Ovary (tissue), 9 donors: ENCODE measurements around the gene PIK3CD. TPM values are rescaled to one million over a fixed set of nuclear protein-coding genes. Genes with fewer than 3 reads are reported as not detected.
"Not testable (repeated sequence)": the region's sequence is repeated elsewhere in the genome, so short reads cannot be mapped to it uniquely, and the experiment has no call there.

Experiments
- DNase-seq, 5 donors: peaks; one replicate each; pipeline ENCODE4 v3.0.0-alpha.2; 2019 to 2020
- H3K27ac ChIP-seq, 2 donors: fragments of 200-600 bp; one replicate each; pipeline versions ENCODE4 v1.5.1 to v1.8.0; 2019 to 2022
- H3K27me3 ChIP-seq: fragments of 200-600 bp; one replicate; pipeline ENCODE4 v1.8.0; 2022
- H3K36me3 ChIP-seq: fragments of 200-600 bp; sonication (generic); one replicate; pipeline ENCODE4 v1.5.1; 2019
- H3K4me1 ChIP-seq: one replicate; pipeline ENCODE4 v1.8.1; 2013; ENCODE audit warnings: mild to moderate bottlenecking, moderate library complexity; ENCODE audit not compliant: insufficient read depth
- H3K4me3 ChIP-seq: fragments of 200-600 bp; sonication (generic); one replicate; pipeline ENCODE4 v1.5.1; 2017
- H3K9me3 ChIP-seq, 2 donors: fragments of 200-600 bp in 1 of 2; sonication (generic) in 1 of 2; one replicate each; pipeline versions ENCODE4 v1.5.1 to v1.8.1; 2013 to 2019; ENCODE audit warnings: mild to moderate bottlenecking in 1 of 2, moderate library complexity in 1 of 2
- EP300 ChIP-seq: sonication (generic); formaldehyde crosslinking; IDR thresholded peaks from one replicate; pipeline ENCODE4 v1.6.1; 2017; ENCODE audit warnings: antibody characterized with exemption
- POLR2A ChIP-seq: fragments of 450-650 bp; IDR thresholded peaks from one replicate; pipeline ENCODE4 v1.6.1; 2017; ENCODE audit warnings: antibody characterized with exemption, mild to moderate bottlenecking, moderate library complexity
- WGBS, 3 donors: extraction: QIAGEN DNeasy Blood & Tissue Kit in 1 of 3; methylation state at CpG; one replicate each; pipeline versions ENCODE4 v1.1.5 to v1.1.7; 2013 to 2017; 5-methylcytosine and 5-hydroxymethylcytosine counted together
- intact Hi-C, 4 donors: fragments of 100-400 bp; cut with DNase I; formaldehyde crosslinking; loops; one replicate each; pipeline versions ENCODE4 v1.11.0 to v1.15.1; 2022 to 2023
- polyA plus RNA-seq, 2 donors: library from polyadenylated mRNA; stranded (reverse); fragments of 200-250 nt in 1 of 2; fragments of 350-450 nt in 1 of 2; fragmentation: Illumina TruSeq in 1 of 2; extraction: RNeasy Lipid Tissue Mini Kit (QIAGEN cat#74804) in 1 of 2; gene quantifications; one replicate each; pipeline ENCODE4 v1.2.3, GENCODE V29; 2013 to 2014
- total RNA-seq, 7 donors: library from RNA; depleted of rRNA in 2 of 7; stranded (reverse); fragments of >200 nt in 2 of 7; fragmentation: NEBNext Ultra II Directional in 3 of 7; extraction: Animal tissue kit (Norgen Biotek cat#: 25700) in 3 of 7; gene quantifications; one replicate each; pipeline versions ENCODE4 v1.1.0 to v1.2.4, GENCODE V29; 2016 to 2023
- TF ChIP-seq, protein P1 (sequence below), 3 donors: fragments of 450-650 bp in 2 of 3; fragments of 200-600 bp in 1 of 3; IDR thresholded peaks; one replicate each; pipeline versions ENCODE4 v1.5.1 to v1.8.0; 2016 to 2022; ENCODE audit warnings: antibody characterized with exemption in 3 of 3, mild to moderate bottlenecking in 1 of 3
- donor health status: DM: no; HTN: no; CAD: no; lungs with moderate emphysema.
- donor health status: DM: no; HTN: no; CAD: no.
- donor health status: Bipolar disorder and iron deficiency.
- donor health status: DM: yes; HTN: yes; CAD: no.
- donor health status: DM: no; HTN: no; CAD: no.
- donor health status: DM: yes; HTN: yes; CAD: no.

The PIK3CD gene
- total and polyA plus RNA-seq, 9 donors: 3.7 to 9.2 (median 8.0) TPM

DNA sequence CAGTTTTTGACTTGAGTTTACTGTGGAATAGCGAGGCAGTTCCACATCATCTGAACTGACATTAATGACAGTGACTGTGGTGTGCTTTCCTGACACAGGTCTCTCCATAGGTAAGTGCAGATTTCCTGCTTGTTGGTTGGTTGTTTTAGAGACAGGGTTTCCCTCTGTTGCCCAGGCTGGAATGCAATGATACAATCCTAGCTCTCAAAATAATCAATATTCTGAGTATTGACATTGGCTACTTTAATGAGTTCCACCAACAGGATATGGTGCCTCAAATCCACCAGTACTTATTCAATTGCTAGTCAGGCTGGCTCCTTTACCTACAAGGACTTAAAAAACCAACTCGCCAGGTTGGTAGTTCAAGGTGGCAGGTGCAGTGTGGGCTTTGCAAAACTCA is 108.4 kb downstream of the PIK3CD start:
- no peaks in the 10 kb centered on the region for H3K27me3 ChIP-seq
- H3K4me3 ChIP-seq: no peak overlapping the region
- 95 to 96% (median 95%) methylated on average over 2 of the region's 2 CpGs for WGBS, 3 donors
- H3K27ac ChIP-seq: no peak overlapping the region
- TF ChIP-seq, protein P1, sequence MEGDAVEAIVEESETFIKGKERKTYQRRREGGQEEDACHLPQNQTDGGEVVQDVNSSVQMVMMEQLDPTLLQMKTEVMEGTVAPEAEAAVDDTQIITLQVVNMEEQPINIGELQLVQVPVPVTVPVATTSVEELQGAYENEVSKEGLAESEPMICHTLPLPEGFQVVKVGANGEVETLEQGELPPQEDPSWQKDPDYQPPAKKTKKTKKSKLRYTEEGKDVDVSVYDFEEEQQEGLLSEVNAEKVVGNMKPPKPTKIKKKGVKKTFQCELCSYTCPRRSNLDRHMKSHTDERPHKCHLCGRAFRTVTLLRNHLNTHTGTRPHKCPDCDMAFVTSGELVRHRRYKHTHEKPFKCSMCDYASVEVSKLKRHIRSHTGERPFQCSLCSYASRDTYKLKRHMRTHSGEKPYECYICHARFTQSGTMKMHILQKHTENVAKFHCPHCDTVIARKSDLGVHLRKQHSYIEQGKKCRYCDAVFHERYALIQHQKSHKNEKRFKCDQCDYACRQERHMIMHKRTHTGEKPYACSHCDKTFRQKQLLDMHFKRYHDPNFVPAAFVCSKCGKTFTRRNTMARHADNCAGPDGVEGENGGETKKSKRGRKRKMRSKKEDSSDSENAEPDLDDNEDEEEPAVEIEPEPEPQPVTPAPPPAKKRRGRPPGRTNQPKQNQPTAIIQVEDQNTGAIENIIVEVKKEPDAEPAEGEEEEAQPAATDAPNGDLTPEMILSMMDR (IDR thresholded peaks at IDR 0.05): no peak
- TF ChIP-seq POLR2A (no peak), EP300 (no peak)
- peaks cover 2% of the 10 kb centered on the region for H3K4me1 ChIP-seq
- intact Hi-C loops: no loop called here
- H3K9me3 ChIP-seq: no peaks in the 10 kb centered on the region
- no peak for DNase-seq
- no peaks in the 10 kb centered on the region for H3K36me3 ChIP-seq

DNA sequence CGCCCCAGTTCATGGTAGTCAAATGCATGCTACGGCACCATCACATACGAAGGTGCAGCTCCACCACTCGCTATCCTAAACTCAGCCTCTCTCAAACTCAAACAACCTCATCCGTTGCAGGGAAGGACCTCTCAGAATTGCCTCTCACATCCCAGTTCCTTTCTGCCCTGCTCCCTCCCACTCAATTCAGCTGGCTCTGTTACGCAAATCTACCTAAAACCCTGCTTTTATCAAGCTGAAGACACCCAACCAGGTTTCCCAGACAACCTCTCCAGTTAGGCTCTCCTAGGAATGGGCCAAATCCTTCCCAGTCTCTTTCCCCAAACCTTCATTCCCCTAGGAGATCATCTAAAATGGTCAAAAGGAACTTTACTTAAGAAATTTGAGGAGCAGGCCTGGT is 109.3 kb downstream of the PIK3CD start:
- Histone ChIP-seq H3K27ac (no peak overlapping the region), H3K9me3 (no peaks in the 10 kb centered on the region), H3K4me1 (peaks cover 2% of the 10 kb centered on the region), H3K4me3 (no peak overlapping the region), H3K36me3 (no peaks in the 10 kb centered on the region), H3K27me3 (no peaks in the 10 kb centered on the region)
- intact Hi-C loops: no loop called here
- DNase-seq: no peak
- WGBS, 3 donors: 97 to 99% (median 98%) methylated on average over 6 of the region's 6 CpGs
- TF ChIP-seq, protein P1 (IDR thresholded peaks at IDR 0.05): no peak
- no peak for TF ChIP-seq EP300
- TF ChIP-seq POLR2A: no peak

DNA sequence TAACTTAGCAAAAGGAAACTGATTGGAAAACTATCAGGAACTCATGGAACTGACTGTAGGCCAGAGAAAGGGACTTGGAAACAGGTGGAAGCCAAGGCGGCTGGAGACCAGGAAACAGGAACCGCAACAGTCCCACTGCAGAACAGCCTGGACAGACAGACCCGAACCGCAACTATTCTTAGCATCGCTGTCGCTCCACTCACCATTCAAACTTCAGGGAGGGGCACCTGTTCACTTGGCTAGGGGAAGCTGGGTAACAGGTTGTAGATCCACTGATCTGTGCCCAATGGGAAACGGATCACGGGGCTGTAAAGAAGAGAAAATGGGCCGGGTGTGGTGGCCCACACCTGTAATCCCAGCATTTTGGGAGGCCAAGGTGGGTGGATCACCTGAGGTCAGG is 110.3 kb downstream of the PIK3CD start:
- TF ChIP-seq, protein P1 (IDR thresholded peaks at IDR 0.05): no peak
- TF ChIP-seq POLR2A: no peak
- TF ChIP-seq EP300: no peak
- Histone ChIP-seq H3K27me3 (no peaks in the 10 kb centered on the region), H3K4me1 (peaks cover 2% of the 10 kb centered on the region), H3K27ac (no peak overlapping the region), H3K9me3 (no peaks in the 10 kb centered on the region), H3K4me3 (no peak overlapping the region), H3K36me3 (no peaks in the 10 kb centered on the region)
- WGBS, 3 donors: 94 to 97% (median 96%) methylated on average over 9 of the region's 9 CpGs
- intact Hi-C loops: no loop called here
- DNase-seq: no peak

DNA sequence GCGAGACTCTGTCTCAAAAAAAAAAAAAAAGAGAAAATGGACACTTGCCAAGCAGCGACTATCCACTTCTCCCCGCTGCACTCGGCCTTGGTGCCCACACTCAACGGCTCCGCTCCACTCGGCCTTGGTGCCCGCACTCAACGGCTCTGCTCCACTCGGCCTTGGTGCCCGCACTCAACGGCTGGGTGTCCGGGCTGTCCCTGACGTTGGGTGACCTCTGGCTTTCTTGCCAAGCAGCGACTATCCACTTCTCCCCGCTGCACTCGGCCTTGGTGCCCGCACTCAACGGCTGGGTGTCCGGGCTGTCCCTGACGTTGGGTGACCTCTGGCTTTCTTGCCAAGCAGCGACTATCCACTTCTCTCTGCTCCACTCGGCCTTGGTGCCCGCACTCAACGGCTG is 110.9 kb downstream of the PIK3CD start:
- DNase-seq, H3K4me3 ChIP-seq, H3K36me3 ChIP-seq, intact Hi-C loops, H3K9me3 ChIP-seq, H3K4me1 ChIP-seq, H3K27ac ChIP-seq, H3K27me3 ChIP-seq: not testable (repeated sequence)
- WGBS, 3 donors: 91 to 94% (median 92%) methylated on average over 25 of the region's 25 CpGs

DNA sequence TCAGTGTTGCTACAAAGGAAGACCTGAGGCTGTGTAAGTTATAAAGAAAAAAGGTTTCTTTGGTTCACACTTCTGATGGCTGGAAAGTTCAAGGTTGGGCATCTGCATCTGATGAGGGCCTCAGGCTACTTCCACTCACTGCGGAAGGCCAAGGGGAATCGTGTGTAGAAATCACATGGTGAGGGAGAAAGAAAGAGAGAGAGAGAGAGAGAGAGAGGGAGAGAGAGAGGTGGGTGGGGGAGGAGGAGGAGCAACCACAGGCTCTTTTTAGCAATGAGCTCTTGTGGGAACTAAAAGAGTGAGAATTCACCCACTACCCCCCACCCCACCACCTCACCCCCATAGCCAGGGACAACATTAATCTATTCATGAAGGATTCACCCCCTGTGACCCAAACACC is 112.4 kb downstream of the PIK3CD start:
- WGBS, 3 donors: 78 to 85% (median 85%) methylated on average over 2 of the region's 2 CpGs
- no peak overlapping the region for H3K27ac ChIP-seq
- H3K27me3 ChIP-seq: no peaks in the 10 kb centered on the region
- no peak for TF ChIP-seq EP300
- TF ChIP-seq POLR2A: no peak
- TF ChIP-seq, protein P1 (IDR thresholded peaks at IDR 0.05): no peak
- no peaks in the 10 kb centered on the region for H3K9me3 ChIP-seq
- intact Hi-C loops: no loop called here
- no peak overlapping the region for H3K4me3 ChIP-seq
- H3K36me3 ChIP-seq: no peaks in the 10 kb centered on the region
- DNase-seq: no peak
- peaks cover 2% of the 10 kb centered on the region for H3K4me1 ChIP-seq
